Upper lobe of right lung (tissue), 1 donor: Measurements from ENCODE around the gene CLCNKB. TPM values are rescaled to one million over a fixed set of nuclear protein-coding genes. Genes with fewer than 3 reads are reported as not detected.

Source experiments
- ATAC-seq: fragments of 200-7000 bp; cut with Tn5 transposase; one replicate; pipeline ENCODE4 v1.9.1; 2020; ENCODE audit warnings: mild to moderate bottlenecking, moderate library complexity
- DNase-seq: peaks from one replicate; pipeline ENCODE4 v3.0.0-alpha.2; 2020
- H3K27ac ChIP-seq: fragments of 200-600 bp; one replicate; pipeline ENCODE4 v1.8.0; 2022
- H3K27me3 ChIP-seq: fragments of 200-600 bp; one replicate; pipeline ENCODE4 v1.8.0; 2022; ENCODE audit warnings: mild to moderate bottlenecking
- H3K36me3 ChIP-seq: fragments of 200-600 bp; one replicate; pipeline ENCODE4 v1.8.0; 2022
- H3K4me1 ChIP-seq: fragments of 200-600 bp; one replicate; pipeline ENCODE4 v1.8.0; 2022
- H3K4me3 ChIP-seq: fragments of 200-600 bp; one replicate; pipeline ENCODE4 v1.8.0; 2022; ENCODE audit warnings: mild to moderate bottlenecking
- H3K9me3 ChIP-seq: fragments of 200-600 bp; one replicate; pipeline ENCODE4 v1.8.0; 2022
- intact Hi-C: fragments of 100-400 bp; cut with DNase I; formaldehyde crosslinking; loops from one replicate; pipeline ENCODE4 v1.11.0; 2022
- total RNA-seq: library from RNA; stranded (reverse); fragmentation: NEBNext Ultra II Directional; extraction: Animal tissue kit (Norgen Biotek cat#: 25700); gene quantifications from one replicate; pipeline ENCODE4 v1.2.1, GENCODE V29; 2021
- TF ChIP-seq, protein P1 (sequence below): fragments of 200-600 bp; IDR thresholded peaks from one replicate; pipeline ENCODE4 v1.8.0; 2022; ENCODE audit warnings: antibody characterized with exemption
- donor health status: DM: no; HTN: yes; CAD: no; lungs with severe emphysema.

CLCNKB gene
- total RNA-seq, 1 donor from 2014 or later: 0.35 TPM

DNA sequence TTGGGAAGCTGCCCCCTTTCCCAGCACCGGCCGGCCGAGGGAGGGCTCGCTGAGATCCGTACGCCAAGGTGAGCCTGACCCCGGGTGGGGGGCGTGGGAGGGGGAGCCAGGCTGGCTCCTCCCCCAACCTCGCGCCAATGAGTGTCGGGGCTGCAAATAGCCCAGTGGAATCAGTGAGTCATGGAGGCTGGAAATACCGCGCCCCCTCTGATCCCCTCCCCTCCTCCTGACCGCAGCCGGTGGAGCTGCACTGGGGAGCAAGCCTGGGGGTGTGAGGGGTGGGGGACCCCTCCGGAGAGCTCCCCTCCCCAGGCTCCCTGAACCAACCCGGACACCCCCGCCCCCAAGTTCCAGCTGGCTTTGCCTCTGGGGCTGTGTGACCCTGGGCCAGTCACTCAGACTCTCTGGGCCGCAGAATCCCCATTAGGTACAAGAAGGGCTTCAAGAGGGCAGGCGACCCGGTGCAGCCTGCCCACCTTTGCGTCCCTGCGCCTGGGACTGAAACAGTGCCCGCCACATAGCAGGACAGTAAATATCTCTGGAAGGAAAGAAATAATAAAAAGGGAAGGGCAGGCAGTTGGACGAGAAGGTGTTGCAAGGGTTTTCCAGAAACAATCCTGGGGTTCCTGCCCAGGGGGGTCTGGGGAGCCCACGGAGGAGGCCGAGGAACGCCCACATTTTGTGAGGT is 30.2 kb upstream of the CLCNKB start:
- H3K9me3 ChIP-seq: no peaks in the 10 kb centered on the region
- peak overlapping the region; percentile 60 for H3K27ac ChIP-seq
- intact Hi-C loops: no loop called here
- H3K4me1 ChIP-seq: peaks cover 25% of the 10 kb centered on the region
- TF ChIP-seq, protein P1, sequence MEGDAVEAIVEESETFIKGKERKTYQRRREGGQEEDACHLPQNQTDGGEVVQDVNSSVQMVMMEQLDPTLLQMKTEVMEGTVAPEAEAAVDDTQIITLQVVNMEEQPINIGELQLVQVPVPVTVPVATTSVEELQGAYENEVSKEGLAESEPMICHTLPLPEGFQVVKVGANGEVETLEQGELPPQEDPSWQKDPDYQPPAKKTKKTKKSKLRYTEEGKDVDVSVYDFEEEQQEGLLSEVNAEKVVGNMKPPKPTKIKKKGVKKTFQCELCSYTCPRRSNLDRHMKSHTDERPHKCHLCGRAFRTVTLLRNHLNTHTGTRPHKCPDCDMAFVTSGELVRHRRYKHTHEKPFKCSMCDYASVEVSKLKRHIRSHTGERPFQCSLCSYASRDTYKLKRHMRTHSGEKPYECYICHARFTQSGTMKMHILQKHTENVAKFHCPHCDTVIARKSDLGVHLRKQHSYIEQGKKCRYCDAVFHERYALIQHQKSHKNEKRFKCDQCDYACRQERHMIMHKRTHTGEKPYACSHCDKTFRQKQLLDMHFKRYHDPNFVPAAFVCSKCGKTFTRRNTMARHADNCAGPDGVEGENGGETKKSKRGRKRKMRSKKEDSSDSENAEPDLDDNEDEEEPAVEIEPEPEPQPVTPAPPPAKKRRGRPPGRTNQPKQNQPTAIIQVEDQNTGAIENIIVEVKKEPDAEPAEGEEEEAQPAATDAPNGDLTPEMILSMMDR: no peak
- no peak for DNase-seq
- peak overlapping the region; percentile 46 for H3K4me3 ChIP-seq
- H3K27me3 ChIP-seq: no peaks in the 10 kb centered on the region
- H3K36me3 ChIP-seq: no peaks in the 10 kb centered on the region
- ATAC-seq: peak; percentile 32

DNA sequence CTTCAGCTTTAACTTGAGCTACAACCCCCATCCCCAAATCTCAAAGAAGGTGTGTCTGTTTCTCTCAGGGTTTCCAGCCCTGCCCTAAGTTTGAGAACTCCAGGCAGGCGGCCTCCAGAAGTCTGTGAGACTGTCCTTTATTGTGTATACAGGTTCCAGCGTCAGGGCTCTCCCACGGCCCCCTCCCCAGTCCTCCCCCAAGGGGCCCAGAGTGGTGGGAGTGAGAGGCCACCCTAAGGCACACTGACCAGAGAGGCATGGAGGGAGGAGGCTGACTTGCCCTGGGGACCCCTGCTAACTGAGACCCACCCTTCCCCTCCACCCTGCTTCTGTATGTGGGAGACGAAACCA is 29.7 kb upstream of the CLCNKB start:
- TF ChIP-seq, protein P1: no peak
- no peaks in the 10 kb centered on the region for H3K27me3 ChIP-seq
- DNase-seq (no peak), ATAC-seq (no peak)
- no peaks in the 10 kb centered on the region for H3K36me3 ChIP-seq
- intact Hi-C loops: no loop called here
- no peak overlapping the region for H3K27ac ChIP-seq
- no peaks in the 10 kb centered on the region for H3K9me3 ChIP-seq
- no peak overlapping the region for H3K4me3 ChIP-seq
- peaks cover 29% of the 10 kb centered on the region for H3K4me1 ChIP-seq

DNA sequence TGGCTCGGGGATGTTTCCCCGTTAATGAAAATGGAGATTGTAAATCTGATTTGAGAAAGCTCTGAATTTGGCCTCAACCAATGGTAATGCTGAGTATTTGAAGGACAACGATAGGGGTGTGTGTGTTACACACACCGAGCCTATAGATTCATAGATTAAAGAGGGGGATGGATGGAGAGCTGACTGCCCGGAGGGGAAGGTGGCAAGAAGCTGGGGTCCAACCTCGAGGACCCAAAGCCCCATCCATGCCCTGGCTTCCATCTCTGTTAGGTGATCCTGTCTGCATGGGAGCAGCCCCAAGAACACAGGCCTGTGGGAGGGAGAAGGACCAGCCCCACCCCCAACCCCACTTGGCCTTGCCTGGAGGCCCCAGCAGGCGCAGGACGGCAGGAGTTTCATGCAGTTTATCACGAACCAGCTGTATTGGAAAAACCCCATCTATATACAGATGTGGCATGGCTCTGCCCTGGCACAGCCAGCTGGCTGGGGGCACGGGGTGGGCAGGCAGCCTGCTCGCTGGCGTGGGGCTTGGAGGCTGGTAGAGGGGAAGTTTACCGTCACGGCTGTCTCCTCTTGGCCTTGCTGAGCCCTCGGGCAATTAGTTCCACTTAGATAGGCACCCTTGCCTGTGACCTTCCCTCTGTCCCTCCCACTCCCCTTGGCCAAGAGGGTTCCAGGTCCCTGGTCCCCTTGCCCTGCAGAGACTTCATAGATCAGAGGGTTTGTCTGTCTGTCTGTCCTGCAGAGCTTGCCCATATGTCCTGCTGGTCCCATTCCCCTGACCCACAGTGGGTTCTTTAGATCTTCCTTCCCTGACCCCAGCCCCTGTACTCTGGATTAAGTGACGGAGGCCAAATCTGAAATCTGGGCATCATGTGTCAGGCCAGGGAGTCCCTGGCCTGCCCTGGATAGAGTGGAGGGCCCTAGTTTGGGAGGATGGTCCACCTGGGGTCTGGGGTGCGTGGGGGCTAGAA is 28.8 kb upstream of the CLCNKB start:
- no peaks in the 10 kb centered on the region for H3K36me3 ChIP-seq
- no peak for DNase-seq
- no peak overlapping the region for H3K27ac ChIP-seq
- peaks cover 32% of the 10 kb centered on the region for H3K4me1 ChIP-seq
- H3K4me3 ChIP-seq: no peak overlapping the region
- no peaks in the 10 kb centered on the region for H3K9me3 ChIP-seq
- no peak for ATAC-seq
- TF ChIP-seq, protein P1: no peak
- no peaks in the 10 kb centered on the region for H3K27me3 ChIP-seq
- intact Hi-C loops: no loop called here

DNA sequence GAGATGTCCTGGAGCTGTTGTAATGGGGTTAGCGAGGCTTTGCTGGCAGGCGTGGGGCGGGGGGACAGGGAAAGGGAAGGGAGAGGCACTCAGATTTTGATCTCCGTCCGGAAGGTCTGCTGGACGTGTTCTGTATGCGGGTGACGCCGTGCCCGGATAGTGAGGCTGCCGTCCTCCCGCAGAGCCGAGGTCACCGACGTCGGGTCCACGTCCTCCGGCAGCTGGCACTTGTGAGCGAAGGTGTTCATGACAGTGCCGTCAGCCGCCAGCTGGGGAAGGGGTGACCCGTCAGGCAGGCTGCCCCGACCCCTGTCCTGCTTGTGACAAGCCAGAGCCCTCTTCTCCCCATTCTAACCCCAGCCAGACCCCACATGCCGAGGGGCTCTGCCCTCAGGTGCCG is 28.1 kb upstream of the CLCNKB start:
- DNase-seq: no peak
- peaks cover 32% of the 10 kb centered on the region for H3K4me1 ChIP-seq
- no peak overlapping the region for H3K4me3 ChIP-seq
- no peak overlapping the region for H3K27ac ChIP-seq
- TF ChIP-seq, protein P1: no peak
- no peaks in the 10 kb centered on the region for H3K27me3 ChIP-seq
- H3K9me3 ChIP-seq: no peaks in the 10 kb centered on the region
- no peak for ATAC-seq
- no peaks in the 10 kb centered on the region for H3K36me3 ChIP-seq
- intact Hi-C loops: no loop called here

DNA sequence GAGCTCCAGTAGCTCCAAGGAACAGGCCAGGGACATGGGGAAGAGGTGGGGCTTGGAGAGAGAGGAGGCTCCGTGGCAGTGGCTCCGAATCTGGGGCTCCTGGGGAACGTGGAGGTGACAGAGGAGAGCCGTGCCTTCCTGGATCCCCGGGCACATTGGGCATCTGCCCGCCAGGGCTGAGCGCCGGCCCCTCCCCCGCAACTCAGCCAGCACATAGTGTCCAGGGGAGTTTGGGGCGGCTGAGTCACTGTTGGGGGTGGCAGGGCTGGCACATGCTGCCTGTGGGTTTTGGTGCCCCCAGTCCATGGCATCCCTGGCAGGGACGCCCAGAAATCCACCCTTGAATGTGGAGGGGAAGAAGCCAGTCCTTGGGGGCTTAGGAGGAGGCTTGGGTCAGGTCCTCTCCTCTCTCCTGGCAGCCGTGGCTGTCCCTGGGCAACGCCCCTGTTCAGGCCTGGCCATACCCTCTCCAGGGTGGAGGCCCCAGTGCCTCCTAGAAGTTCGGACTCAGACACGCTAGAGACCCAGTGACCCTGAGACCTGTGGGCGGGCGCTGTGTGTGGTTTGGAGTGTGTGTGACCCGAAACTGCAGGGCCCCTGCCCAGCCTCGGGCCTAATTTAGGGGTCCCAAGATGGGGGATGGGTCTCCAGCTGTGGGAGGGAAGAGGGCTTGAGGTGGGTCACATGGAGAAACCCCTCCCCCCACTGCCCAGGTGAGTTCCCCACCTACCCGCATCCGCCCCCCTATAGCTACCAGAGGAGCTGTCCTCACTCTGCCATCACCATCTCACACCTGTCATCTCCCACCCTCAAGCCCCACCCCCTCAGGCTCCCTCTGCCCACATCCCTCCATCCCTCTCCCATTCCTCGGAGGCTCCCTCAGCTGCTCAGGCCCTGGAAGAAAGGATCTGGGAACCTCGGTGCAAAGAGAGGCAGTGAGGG is 27.4 kb upstream of the CLCNKB start:
- DNase-seq (no peak), ATAC-seq (no peak)
- no peaks in the 10 kb centered on the region for H3K36me3 ChIP-seq
- H3K27ac ChIP-seq: no peak overlapping the region
- H3K4me1 ChIP-seq: peaks cover 32% of the 10 kb centered on the region
- H3K9me3 ChIP-seq: no peaks in the 10 kb centered on the region
- intact Hi-C loops: no loop called here
- H3K27me3 ChIP-seq: no peaks in the 10 kb centered on the region
- H3K4me3 ChIP-seq: no peak overlapping the region
- TF ChIP-seq, protein P1: no peak
